ENCODE data around the gene WDR90.

DNA sequence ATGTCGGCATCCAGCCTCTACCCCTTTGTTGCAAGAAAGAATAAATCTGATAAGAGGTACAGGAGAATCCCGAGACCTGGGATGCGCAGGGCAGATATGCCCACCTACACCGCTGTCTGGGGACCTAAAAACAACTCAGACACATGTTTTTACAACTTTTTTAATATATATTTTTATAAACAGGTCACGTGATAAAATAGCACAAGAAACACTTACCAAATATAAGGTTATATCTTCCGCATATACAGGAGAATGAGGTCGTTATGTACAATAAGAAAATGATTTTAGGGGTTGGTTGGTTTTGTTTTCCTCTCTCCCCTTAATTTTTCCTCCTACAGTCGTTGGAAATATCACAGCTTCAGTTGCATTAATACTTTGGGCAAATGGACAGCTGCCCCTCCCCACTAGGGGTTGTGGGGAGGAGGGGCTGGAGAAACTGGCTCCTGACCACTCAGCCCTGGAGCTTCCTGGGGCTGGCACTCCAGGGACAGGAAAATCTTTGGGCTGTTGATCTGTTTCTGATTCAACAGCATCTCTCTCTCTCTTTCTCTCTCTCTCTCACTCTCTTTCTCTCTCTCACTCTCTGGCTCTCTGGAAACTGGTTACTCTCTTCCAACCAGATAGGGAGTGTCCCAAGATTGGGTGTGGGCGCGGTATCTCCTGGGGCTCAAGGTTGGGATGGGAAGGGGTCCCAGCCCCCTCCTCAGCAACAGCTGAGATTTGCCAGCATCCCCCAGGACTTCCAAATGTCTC, 43.4 kb downstream of the WDR90 start:
- TF ChIP-seq CTCF (conservative IDR thresholded peaks at IDR 0.05; ENCODE audit: low read depth, low read length) (no peak), EZH2 (IDR thresholded peaks at IDR 0.05; ENCODE audit: borderline replicate concordance, low read depth, low read length, poor library complexity, severe bottlenecking) (no peak)
